ENCODE results near the gene VANGL2.

VANGL2 gene

GRCh38 chr1:160428655-160429054 is 28.3 kb downstream of the VANGL2 start:
- DNase-seq (ENCODE audit: low read depth in 1 of 2, low spot score in 1 of 2) = peak; percentile 59 to 70

GRCh38 chr1:160429125-160429561 is 28.8 kb downstream of the VANGL2 start:
- in situ Hi-C loops (cut with HindIII; ENCODE audit: low pct_unique_long_range_greater_than_20kb, low sequenced_read_pairs) = no loop called here
- peak in 1 of 2 experiments; percentile 16 for DNase-seq (ENCODE audit: low read depth in 1 of 2, low spot score in 1 of 2)
- TF ChIP-seq JUND (IDR thresholded peaks at IDR 0.05; ENCODE audit: low read depth) = no peak

More at GRCh38 chr1:160428655-160429054, 28.3 kb downstream of the VANGL2 start:
- no peak for TF ChIP-seq JUND (IDR thresholded peaks at IDR 0.05; ENCODE audit: low read depth)
- in situ Hi-C loops (cut with HindIII; ENCODE audit: low pct_unique_long_range_greater_than_20kb, low sequenced_read_pairs) = no loop called here

- no peak for TF ChIP-seq JUND (IDR thresholded peaks at IDR 0.05; ENCODE audit: low read depth)
- DNase-seq (ENCODE audit: low read depth in 1 of 2, low spot score in 1 of 2) = no peak
- in situ Hi-C loops (cut with HindIII; ENCODE audit: low pct_unique_long_range_greater_than_20kb, low sequenced_read_pairs) = no loop called here
Measured at GRCh38 chr1:160429702-160430535, 29.6 kb downstream of the VANGL2 start.

GRCh38 chr1:160431006-160431405 is 30.6 kb downstream of the VANGL2 start:
- in situ Hi-C loops (cut with HindIII; ENCODE audit: low pct_unique_long_range_greater_than_20kb, low sequenced_read_pairs) = no loop called here
- DNase-seq (ENCODE audit: low read depth in 1 of 2, low spot score in 1 of 2) = no peak
- TF ChIP-seq JUND (IDR thresholded peaks at IDR 0.05; ENCODE audit: low read depth) = no peak

- no peak for DNase-seq (ENCODE audit: low read depth in 1 of 2, low spot score in 1 of 2)
- TF ChIP-seq JUND (IDR thresholded peaks at IDR 0.05; ENCODE audit: low read depth) = no peak
- in situ Hi-C loops (cut with HindIII; ENCODE audit: low pct_unique_long_range_greater_than_20kb, low sequenced_read_pairs) = no loop called here
Measured at GRCh38 chr1:160431571-160431970, 31.2 kb downstream of the VANGL2 start.

- no peak for TF ChIP-seq JUND (IDR thresholded peaks at IDR 0.05; ENCODE audit: low read depth)
- in situ Hi-C loops (cut with HindIII; ENCODE audit: low pct_unique_long_range_greater_than_20kb, low sequenced_read_pairs) = no loop called here
- DNase-seq (ENCODE audit: low read depth in 1 of 2, low spot score in 1 of 2) = no peak
Measured at GRCh38 chr1:160432371-160432786, 32.0 kb downstream of the VANGL2 start.

DNA sequence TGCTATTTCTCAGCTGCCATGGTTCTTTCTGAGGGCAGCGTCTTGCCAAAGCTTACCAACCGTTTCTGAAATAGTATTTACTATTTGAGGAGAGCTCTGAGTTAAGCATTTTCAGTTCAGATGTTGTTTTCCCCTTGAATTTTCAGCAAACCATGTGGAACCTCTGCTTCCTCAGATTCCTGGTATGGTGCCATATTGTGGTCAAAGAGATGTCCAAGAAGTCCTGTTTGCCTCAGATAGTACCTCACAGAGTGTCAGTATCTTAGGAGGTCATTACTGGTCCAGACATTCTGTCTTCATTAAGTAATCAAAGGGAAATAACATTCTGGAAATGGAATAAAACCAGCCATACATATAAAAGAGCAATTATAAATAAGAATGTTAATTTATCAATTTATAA is 36.6 kb downstream of the VANGL2 start:
- no peak for DNase-seq (ENCODE audit: low read depth in 1 of 2, low spot score in 1 of 2)
- in situ Hi-C loops (cut with HindIII; ENCODE audit: low pct_unique_long_range_greater_than_20kb, low sequenced_read_pairs) = no loop called here
- TF ChIP-seq JUND (IDR thresholded peaks at IDR 0.05; ENCODE audit: low read depth) = no peak

- no peak for TF ChIP-seq JUND (IDR thresholded peaks at IDR 0.05; ENCODE audit: low read depth)
- in situ Hi-C loops (cut with HindIII; ENCODE audit: low pct_unique_long_range_greater_than_20kb, low sequenced_read_pairs) = no loop called here
- DNase-seq (ENCODE audit: low read depth in 1 of 2, low spot score in 1 of 2) = peak in 1 of 2 experiments; percentile 16
Measured at GRCh38 chr1:160437432-160438316, 37.3 kb downstream of the VANGL2 start.

- in situ Hi-C loops (cut with HindIII; ENCODE audit: low pct_unique_long_range_greater_than_20kb, low sequenced_read_pairs) = no loop called here
- DNase-seq (ENCODE audit: low read depth in 1 of 2, low spot score in 1 of 2) = no peak
- TF ChIP-seq JUND (IDR thresholded peaks at IDR 0.05; ENCODE audit: low read depth) = no peak
Measured at GRCh38 chr1:160438317-160438918, 38.1 kb downstream of the VANGL2 start.

DNA sequence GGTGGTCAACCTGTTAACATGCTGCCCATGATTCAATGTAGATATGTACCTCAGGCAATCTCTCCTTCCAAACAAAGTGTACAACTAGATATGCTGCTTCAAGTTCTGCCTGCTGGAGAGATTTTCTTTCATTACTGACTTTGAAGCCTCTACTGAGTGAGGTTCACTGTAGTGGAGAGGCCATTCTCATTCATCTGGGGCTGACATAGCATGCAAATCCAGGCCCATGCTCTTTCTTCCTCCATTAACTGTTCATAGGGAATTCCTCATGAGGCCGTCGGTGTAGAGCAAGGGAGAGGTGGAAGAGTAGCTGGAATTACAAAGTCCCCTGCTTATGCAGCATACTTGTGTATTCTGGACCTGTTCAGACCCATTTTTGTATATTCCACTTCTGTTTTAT is 38.6 kb downstream of the VANGL2 start:
- in situ Hi-C loops (cut with HindIII; ENCODE audit: low pct_unique_long_range_greater_than_20kb, low sequenced_read_pairs) = no loop called here
- no peak for DNase-seq (ENCODE audit: low read depth in 1 of 2, low spot score in 1 of 2)

GRCh38 chr1:160439718-160440117 is 39.4 kb downstream of the VANGL2 start:
- in situ Hi-C loops (cut with HindIII; ENCODE audit: low pct_unique_long_range_greater_than_20kb, low sequenced_read_pairs) = no loop called here
- DNase-seq (ENCODE audit: low read depth in 1 of 2, low spot score in 1 of 2) = no peak
- no peak for TF ChIP-seq JUND (IDR thresholded peaks at IDR 0.05; ENCODE audit: low read depth)

More for the DNA sequence above, 38.6 kb downstream of the VANGL2 start:
- TF ChIP-seq JUND (IDR thresholded peaks at IDR 0.05; ENCODE audit: low read depth) = no peak

DNA sequence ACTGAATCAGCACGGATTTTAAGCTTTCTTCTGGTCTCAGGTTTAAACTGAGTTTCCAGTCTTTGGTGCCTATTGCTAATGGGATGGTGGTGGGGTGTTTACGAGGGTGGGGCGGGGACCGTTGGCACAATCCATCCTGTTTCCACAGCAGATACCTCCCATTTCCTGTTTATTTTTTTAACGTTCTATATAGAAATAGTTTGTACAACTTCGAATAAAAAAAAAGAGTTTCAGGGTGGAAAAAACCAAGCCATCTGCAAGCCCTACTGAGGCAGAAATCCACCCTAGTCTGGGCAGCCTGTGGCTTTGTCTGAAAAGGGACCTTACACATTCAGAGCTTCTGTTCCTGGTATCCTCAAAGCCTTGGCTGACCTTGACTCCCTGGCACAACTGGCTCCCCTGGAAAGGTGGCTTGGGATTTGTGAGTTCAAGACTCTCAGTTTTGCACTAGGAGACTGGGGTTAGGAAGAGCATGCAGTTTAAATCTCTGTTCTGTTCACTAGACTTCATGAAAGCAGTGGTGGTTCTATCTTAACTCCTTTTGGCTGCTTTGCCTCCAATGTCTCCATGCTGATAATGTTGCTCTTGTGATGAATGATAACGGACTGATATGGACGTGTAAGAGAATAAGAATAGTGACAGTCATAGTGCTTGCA is 46.7 kb downstream of the VANGL2 start:
- TF ChIP-seq JUND (IDR thresholded peaks at IDR 0.05; ENCODE audit: low read depth) = no peak
- in situ Hi-C loops (cut with HindIII; ENCODE audit: low pct_unique_long_range_greater_than_20kb, low sequenced_read_pairs) = no loop called here
- no peak for DNase-seq (ENCODE audit: low read depth in 1 of 2, low spot score in 1 of 2)
